Fibroblast of villous mesenchyme (primary cell): ENCODE results near the gene KATNAL1. TPM values are rescaled to one million over a fixed set of nuclear protein-coding genes. Genes with fewer than 3 reads are reported as not detected.

Experiments used
- DNase-seq: peaks from one replicate; pipeline ENCODE4 v3.0.0-alpha.2; 2010; ENCODE audit warnings: low read depth
- H3K4me3 ChIP-seq: 2 replicates; pipeline ENCODE4 v1.5.1; 2011; ENCODE audit warnings: low read depth, mild to moderate bottlenecking, low read length
- total RNA-seq: library from RNA; depleted of rRNA; stranded (reverse); fragments of >200 nt; gene quantifications from 2 replicates; pipeline ENCODE4 v1.2.3, GENCODE V29; 2012
- TF ChIP-seq, protein P1 (sequence below): IDR thresholded peaks from 2 replicates; pipeline ENCODE4 v1.5.1; 2012; ENCODE audit warnings: low read depth, mild to moderate bottlenecking, low read length; ENCODE audit not compliant: insufficient read depth

The KATNAL1 gene
- total RNA-seq, 1 donor, result 35.4 TPM

DNA sequence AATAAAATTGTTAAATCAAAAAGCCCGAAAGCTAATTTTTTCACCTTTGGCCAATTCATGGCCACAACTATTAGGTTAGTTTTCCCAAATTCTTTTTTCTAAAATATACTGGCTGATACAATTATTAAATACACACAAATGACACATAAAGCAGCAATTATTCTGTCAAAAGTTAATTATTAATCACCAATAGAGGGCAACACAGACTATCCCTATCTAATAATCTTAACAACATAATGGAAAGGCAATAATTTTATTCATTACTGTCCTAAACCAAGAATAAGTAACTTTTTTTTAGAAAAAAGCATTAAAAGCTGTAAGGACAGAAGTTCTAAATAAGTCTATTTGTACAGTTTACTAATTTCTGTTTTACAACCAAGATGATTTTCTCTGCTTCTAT is 51.7 kb downstream of the KATNAL1 start:
- TF ChIP-seq, protein P1, sequence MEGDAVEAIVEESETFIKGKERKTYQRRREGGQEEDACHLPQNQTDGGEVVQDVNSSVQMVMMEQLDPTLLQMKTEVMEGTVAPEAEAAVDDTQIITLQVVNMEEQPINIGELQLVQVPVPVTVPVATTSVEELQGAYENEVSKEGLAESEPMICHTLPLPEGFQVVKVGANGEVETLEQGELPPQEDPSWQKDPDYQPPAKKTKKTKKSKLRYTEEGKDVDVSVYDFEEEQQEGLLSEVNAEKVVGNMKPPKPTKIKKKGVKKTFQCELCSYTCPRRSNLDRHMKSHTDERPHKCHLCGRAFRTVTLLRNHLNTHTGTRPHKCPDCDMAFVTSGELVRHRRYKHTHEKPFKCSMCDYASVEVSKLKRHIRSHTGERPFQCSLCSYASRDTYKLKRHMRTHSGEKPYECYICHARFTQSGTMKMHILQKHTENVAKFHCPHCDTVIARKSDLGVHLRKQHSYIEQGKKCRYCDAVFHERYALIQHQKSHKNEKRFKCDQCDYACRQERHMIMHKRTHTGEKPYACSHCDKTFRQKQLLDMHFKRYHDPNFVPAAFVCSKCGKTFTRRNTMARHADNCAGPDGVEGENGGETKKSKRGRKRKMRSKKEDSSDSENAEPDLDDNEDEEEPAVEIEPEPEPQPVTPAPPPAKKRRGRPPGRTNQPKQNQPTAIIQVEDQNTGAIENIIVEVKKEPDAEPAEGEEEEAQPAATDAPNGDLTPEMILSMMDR, result no peak
- H3K4me3 ChIP-seq, result no peak overlapping the region
- no peak for DNase-seq

DNA sequence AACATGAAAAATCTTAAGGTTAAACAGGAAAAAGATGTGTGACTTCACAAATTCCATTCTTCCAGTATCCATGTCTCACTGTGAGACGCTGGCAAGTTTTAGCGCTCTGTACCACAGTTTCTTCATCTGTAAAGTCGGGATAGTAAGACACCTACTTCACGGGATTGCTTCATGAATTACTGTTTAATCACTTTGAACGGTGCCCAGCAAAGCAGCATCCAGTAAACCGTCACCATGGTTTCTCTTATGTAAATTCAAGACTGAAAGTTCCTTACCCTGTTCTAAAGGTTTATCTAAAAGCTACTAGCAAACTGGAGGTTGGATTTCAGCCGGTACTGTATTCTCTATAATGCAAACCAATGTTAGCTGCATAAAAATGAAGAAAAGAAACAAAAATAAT is 53.5 kb downstream of the KATNAL1 start:
- TF ChIP-seq, protein P1, result no peak
- no peak overlapping the region for H3K4me3 ChIP-seq
- no peak for DNase-seq

DNA sequence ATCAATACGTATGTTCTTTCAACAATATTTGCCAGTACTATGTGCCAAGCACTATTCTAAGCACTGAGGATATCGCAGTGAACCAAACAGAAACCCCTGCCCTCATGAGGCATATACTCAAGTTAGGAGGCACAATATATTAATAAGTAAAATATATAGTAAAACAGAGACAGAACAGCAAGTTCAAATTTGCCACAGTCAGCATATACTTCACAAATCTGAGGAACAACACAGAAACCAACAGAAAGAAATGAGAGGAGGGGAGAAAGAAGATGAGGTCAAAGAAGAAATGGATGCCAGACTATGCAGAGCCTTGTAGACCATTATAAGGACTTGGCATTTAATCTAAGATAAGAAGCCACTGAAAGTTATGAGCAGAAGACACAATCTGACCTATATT is 59.9 kb downstream of the KATNAL1 start:
- no peak overlapping the region for H3K4me3 ChIP-seq
- TF ChIP-seq, protein P1, result no peak

DNA sequence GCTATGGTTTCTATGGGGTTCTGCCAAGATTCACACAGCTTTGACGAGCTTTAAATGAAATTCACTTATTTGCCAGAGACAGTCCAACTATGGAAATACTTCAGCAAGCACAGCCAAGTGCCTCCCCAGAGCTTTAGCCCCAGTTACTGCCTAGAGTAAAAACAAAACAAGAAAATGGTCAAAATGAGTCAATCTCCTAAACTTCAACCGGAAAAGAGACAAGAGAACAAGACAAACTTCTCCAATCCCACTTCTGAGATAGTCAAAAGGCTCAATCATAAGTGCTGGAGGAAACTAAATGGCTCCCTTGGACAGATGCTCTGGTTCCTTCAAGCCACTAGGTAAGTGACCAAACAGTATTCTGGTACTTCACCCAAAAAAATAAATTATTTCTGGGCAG is 65.8 kb downstream of the KATNAL1 start:
- TF ChIP-seq, protein P1, result no peak
- H3K4me3 ChIP-seq, result no peak overlapping the region
- no peak for DNase-seq

More for the DNA sequence above, 59.9 kb downstream of the KATNAL1 start:
- no peak for DNase-seq

DNA sequence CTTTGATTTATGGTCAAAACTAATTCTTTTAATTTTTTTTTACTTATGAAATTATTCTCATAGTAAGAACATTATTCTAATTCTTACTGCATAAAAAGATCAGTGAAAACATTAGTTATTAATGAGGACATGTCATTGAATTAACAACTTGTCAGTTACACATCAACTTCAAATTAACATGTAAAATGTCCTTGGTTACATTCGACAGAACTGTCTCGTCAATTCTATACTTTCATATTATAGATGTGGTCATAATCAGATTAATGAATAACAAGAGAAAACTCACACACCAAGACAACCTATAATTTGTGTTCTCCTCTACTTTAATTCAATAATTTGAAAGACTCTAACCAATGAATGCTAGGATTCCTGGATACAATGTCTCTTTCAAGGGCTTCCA is 66.7 kb downstream of the KATNAL1 start:
- DNase-seq, result no peak
- TF ChIP-seq, protein P1, result no peak

DNA sequence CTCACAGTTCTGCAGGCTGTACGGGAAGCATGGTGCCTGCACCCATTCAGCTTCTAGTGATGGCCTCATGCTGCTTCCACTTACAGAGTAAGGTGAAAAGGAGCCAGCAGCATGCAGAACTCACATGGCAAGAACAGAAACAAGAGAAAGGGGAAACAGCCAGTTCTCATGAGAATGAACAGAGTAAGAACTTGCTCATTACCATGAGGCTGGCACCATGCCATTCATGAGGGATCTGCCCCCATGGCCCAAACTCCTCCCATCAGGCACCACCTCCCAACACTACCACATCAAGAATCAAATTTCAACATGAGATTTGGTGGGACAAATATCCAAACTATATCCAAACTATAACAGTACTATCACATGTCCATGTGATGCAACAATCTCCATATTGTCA is 72.1 kb downstream of the KATNAL1 start:
- DNase-seq, result peak; percentile 5
- no peak overlapping the region for H3K4me3 ChIP-seq
- TF ChIP-seq, protein P1, result no peak

More for the DNA sequence above, 66.7 kb downstream of the KATNAL1 start:
- H3K4me3 ChIP-seq, result no peak overlapping the region

DNA sequence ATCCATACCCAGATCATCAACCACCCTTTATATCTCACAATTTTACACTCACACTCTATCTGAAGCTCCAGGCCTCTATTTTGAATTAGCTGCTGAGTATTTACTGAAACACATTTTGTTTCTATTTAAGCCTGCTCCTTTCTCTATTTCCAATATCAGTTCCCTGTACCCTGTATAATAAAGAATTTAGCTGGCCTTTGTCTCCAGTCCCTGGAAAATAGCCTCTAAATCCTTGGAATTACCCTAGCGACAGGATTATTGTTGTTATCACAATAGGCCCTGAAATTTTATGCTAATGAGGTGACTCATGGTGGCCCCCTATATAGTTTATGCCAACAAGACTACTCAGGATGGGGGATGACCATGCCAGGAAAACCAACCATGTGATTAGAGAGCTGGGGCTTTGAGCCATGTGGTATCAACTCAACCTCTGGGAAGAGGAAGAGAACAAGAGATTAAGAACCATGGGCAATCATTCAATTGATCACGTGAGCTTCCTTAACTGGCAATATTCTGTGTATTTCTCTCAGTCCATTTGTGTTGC is 72.7 kb downstream of the KATNAL1 start:
- DNase-seq, result no peak
- H3K4me3 ChIP-seq, result no peak overlapping the region
- TF ChIP-seq, protein P1, result no peak
